ENCODE results near the gene TOP2A.

Gene TOP2A

DNA sequence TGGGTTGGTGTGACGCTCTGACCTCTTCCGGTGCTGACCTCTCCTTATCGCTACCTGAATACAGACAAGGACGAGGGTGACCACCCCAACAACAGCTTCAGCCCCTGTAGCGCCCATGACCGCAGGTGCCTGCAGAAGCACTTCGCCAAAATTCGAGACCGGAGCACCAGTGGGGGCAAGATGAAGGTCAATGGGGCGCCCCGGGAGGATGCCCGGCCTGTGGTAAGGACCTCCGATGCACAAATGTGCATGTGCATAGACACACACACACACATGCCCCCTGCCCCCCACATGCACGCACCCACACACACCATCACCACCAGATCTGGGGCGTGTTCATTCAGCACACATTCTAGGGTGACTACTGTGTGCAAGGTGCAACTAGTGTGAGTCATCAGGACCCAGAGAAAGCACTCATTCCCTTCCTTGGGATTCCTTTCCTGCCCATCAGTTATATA is 35.3 kb upstream of the TOP2A start:
- in situ Hi-C loops (cut with MboI; ENCODE audit: low sequenced_read_pairs): no loop called here

DNA sequence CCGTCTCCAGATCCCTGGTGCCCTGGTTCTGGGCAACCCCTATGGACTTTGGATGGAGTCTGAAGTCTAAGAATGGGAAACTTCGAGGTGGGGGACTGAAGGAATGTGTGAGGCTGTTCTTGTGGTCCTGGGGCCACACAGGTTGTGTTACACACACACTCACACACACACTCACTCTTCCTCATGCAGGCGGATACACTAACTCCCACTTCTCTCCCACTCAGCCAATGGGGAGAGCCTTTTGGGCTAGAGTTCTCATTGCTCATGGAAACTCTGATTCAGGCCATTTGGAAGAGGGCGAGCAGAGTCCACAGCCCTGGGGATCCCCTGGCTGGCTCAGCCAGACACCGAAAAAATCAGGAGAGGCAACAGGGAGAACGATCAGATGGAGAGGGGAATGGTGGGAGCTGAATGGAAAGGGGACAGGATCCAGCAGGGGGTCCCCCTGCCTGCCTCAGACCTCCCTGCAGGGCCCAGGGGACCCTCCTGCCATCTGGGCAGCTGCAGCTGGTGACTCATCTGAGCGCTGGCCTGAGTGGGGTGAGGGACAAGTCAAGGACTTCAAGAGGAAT is 34.6 kb upstream of the TOP2A start:
- in situ Hi-C loops (cut with MboI; ENCODE audit: low sequenced_read_pairs): no loop called here

GRCh38 chr17:40451420-40451819 is 33.7 kb upstream of the TOP2A start:
- in situ Hi-C loops (cut with MboI; ENCODE audit: low sequenced_read_pairs): no loop called here

DNA sequence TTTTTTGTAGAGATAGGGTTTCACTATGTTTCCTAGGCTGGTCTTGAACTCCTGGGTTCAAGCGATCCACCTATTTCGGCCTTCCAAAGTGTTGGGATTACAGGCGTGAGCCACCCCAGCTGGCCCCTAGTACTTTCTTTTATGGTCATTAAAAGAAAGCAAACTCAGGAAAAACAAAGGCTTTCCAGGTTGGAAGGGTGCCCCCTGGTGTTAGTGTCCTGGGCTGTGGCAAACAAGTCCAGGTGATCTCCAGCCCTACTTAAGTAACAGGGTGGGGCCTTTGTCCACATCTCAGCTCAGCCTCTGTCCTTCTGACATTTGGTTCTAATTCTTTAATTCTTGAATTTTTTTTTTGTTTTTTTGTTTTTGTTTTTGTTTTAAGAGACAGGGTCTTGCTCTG is 32.5 kb upstream of the TOP2A start:
- in situ Hi-C loops (cut with MboI; ENCODE audit: low sequenced_read_pairs): no loop called here

DNA sequence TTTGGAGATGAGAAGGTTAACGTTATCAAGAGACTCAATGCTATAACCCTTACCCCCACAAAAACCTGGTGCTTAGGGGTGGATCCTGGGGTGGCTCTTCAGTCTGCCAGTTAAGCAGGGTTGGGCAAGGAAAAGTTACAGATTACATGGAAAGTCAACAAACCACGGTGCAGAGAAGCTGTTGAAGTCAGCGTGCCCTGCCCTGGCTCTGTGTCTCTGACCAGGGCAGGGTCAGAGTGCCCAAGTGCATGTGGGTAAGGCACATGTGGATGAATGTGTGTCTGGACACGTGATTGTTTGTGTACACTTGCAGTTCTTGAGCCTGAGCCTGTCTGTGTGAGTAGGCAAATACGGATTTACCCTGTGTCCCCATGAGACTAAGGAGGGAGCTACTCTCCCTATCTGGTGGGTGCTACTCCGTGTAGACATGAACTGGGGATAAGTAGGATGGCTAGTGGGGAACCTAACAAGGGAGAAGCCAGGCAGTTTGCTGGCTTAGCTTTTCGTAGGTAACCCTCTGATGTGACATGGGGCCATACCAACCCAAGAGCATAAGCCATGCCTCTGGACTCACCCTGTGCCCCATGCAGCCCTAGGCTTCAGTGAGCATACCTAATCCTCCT is 31.1 kb upstream of the TOP2A start:
- in situ Hi-C loops (cut with MboI; ENCODE audit: low sequenced_read_pairs): no loop called here

- in situ Hi-C loops (cut with MboI; ENCODE audit: low sequenced_read_pairs): no loop called here
Measured at GRCh38 chr17:40448213-40448638, 30.5 kb upstream of the TOP2A start.

DNA sequence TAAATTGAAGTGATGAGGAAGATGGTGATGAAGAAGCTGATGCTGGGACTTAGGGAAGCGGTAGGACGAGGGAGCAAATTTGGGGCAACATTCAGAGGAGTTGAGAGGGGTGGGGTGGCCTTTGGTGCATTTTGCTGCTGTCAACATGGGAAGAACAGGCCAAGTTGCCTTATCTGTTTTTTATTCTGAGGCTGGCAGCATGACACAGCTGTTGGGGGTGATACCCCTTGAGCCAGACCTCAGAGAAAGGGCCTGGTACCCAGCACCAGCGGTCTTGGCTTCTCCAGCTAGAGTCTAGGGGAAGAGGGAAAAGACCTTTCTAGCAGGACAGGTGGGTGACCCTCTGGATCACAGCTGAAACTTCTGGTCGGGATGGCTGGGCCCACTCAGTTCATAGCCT is 30.1 kb upstream of the TOP2A start:
- in situ Hi-C loops (cut with MboI; ENCODE audit: low sequenced_read_pairs): no loop called here

- in situ Hi-C loops (cut with MboI; ENCODE audit: low sequenced_read_pairs): no loop called here
Measured at GRCh38 chr17:40447148-40447644, 29.5 kb upstream of the TOP2A start.

- in situ Hi-C loops (cut with MboI; ENCODE audit: low sequenced_read_pairs): no loop called here
Measured at GRCh38 chr17:40445751-40446468, 28.2 kb upstream of the TOP2A start.

- in situ Hi-C loops (cut with MboI; ENCODE audit: low sequenced_read_pairs): no loop called here
Measured at GRCh38 chr17:40443988-40444899, 26.5 kb upstream of the TOP2A start.

GRCh38 chr17:40443196-40443987 is 25.7 kb upstream of the TOP2A start, which contains the start of gene IGFBP4:
IGFBP4 (plus strand) TSS chr17:40443450; CDS start chr17:40443736, 286 bp downstream.
- in situ Hi-C loops (cut with MboI; ENCODE audit: low sequenced_read_pairs): no loop called here

GRCh38 chr17:40442392-40443195 is 24.9 kb upstream of the TOP2A start:
- in situ Hi-C loops (cut with MboI; ENCODE audit: low sequenced_read_pairs): no loop called here

GRCh38 chr17:40440166-40440565 is 22.5 kb upstream of the TOP2A start:
- in situ Hi-C loops (cut with MboI; ENCODE audit: low sequenced_read_pairs): no loop called here

DNA sequence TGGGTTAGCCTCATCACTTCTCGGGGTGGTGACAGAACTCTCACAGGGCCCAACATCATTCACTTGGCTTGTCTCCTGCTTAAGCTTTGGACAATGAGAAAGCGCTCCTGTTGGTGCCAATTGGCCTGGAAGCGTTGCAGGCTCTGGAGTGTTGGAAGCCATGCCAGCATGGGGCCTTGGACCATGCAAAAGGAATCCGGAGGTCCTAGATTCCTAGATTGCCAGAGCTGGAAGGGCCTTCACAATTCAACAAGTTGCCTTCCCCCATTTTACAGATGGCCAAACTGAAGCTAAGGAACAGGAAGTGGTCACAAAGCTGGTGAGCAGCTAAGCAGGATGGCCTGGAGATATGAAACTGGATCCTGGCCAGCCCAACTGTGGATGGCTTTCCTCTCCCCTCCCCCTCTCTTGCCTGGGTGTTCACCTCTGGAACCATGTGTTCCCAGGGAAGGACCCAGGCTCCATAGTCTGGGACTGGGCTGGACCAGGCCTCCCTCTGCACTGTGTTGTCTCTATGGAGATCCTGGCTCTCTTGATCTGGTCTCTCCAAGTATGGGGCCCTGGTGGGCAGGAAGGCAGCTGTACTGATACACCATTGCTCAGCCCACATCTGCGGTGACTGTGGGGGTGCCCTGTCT is 19.5 kb upstream of the TOP2A start:
- in situ Hi-C loops (cut with MboI; ENCODE audit: low sequenced_read_pairs): loop anchor here (5.0 kb wide), 1 partner anchor 95 kb away; no protein-coding TSS in a partner anchor

DNA sequence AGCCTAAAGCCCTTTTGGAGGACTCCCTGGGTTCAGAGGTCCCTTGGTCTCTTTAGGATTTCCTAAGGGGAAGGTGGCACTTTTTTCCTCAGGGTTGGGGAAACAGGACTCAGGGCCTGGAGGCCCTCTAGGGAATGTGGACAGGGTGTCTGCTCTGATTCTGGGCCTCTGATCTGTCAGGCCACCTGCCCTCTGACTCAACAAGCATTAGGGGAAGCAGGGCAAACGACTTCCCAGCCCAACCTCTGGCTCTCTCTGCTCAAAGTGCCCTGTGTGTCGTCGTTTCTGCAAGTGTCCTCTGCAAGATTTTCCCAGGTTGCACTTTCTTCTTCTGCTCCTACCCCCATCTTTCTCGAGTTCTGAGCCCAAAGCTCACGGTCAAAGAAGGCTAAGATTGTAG is 18.9 kb upstream of the TOP2A start:
- in situ Hi-C loops (cut with MboI; ENCODE audit: low sequenced_read_pairs): loop anchor here (5.0 kb wide), 1 partner anchor 96 kb away; no protein-coding TSS in a partner anchor

- in situ Hi-C loops (cut with MboI; ENCODE audit: low sequenced_read_pairs): no loop called here
Measured at GRCh38 chr17:40433551-40434415, 16.1 kb upstream of the TOP2A start.

DNA sequence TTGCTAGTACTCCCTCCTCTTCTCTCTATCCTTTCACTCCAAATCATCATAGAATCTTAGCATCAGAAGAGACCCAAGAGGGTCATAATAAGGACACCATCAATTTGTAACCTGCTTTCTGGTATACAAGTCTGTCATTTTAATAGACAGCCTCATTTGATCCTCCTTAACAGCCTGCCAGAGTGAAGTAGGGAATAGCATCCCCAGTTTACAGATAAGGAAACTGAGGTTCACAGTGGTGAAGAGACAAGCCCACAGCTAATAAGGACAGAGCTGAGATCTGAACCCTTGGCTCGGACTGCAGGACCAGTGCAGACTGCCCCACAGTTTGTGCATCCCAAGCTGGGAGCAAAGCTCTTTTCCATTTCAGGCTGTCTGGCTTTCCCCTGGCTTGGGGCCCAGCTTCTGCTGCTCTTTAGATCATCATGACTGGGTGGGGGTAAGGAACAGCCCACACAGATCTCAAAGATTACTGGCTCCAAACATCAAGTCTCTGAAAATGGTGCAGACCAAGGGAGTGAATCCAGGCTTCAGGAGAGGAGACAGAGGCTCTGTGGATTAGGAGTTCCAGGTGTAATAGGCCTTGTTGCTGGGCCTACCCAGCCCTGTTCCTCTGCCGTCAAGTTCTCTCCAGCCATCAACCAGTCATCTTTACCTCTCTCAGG is 15.3 kb upstream of the TOP2A start:
- in situ Hi-C loops (cut with MboI; ENCODE audit: low sequenced_read_pairs): no loop called here

All from HL-60/S4 (cell line).